GM23248 (cell line): ENCODE results near the gene KCNQ2.

Experiments
- EZH2 ChIP-seq: fragments of 200-600 bp; sonication (generic); IDR thresholded peaks from 2 replicates; pipeline ENCODE4 v1.6.1; 2018; ENCODE audit warnings: antibody characterized with exemption, mild to moderate bottlenecking; ENCODE audit not compliant: insufficient read depth, poor library complexity, severe bottlenecking
- EZH2phosphoT487 ChIP-seq: fragments of 200-600 bp; sonication (generic); IDR thresholded peaks from 2 replicates; pipeline ENCODE4 v1.6.1; 2018; ENCODE audit warnings: antibody characterized with exemption, moderate library complexity, mild to moderate bottlenecking, low read depth; ENCODE audit not compliant: insufficient read depth

GRCh38 chr20:63439866-63440265, 32.6 kb downstream of the KCNQ2 start:
- TF ChIP-seq EZH2 (no peak), EZH2phosphoT487 (no peak)
